GM18520 (cell line): ENCODE data around the gene UCP2.
"Not testable (repeated sequence)": the region's sequence is repeated elsewhere in the genome, so short reads cannot be mapped to it uniquely, and the experiment has no call there.

ENCODE experiments used
- ATAC-seq: cut with Tn5 transposase; IDR thresholded peaks from one replicate; pipeline ENCODE4 v1.9.1; 2021; ENCODE audit not compliant: unreplicated experiment

UCP2 gene

DNA sequence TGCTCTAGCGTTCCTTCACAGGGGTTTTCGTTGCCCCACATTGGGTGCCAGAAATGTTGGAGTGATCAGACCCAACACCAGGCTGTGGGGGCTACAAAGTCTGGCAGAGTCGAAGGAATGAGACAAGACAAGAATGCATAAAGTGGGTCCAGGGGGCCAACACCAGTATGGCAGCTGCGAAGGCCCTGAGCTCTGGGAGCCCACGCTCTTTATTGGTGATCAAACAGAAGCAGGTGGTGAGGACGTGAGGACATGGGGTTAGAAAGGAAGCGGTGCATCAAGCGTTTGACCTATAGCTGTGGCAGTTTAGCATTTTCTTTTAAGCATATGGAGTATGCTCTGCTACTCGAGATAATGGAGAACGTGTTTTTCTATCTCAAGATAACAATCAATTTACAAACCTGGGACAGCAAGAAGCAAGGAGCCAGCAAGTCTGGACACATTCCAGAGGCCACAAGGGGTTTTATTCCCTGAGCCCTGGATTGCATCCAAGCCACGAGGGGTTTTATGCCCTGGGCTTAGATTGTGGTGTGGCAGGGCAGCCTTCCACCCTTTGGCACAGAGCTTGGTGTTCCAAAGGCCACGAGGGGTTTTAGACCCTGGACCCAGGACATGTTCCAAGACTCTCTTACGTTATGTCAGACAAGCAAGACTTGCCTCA lies 35.7 kb downstream of the UCP2 start:
- ATAC-seq = no peak

- ATAC-seq = no peak
Measured at GRCh38 chr11:73945396-73945795, 37.2 kb downstream of the UCP2 start.

DNA sequence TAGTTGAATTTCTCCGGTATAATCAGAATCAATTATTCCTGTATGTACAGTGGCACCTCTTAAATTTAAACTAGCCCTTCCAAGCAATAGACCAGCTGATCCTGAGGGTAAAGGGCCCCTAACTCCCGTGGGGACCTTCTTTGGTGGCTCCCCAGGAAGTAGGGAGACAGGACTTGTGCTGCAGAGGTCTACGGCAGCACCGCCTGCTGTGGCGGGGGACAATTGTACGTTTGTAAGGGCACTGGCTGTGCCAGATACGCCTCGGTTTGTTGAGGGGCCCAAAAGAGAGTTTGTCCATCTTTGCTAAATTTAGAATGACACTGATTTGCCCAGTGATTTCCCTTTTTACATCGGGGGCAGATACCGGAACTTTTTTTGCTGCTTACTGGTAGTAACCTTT lies 37.7 kb downstream of the UCP2 start:
- no peak for ATAC-seq

DNA sequence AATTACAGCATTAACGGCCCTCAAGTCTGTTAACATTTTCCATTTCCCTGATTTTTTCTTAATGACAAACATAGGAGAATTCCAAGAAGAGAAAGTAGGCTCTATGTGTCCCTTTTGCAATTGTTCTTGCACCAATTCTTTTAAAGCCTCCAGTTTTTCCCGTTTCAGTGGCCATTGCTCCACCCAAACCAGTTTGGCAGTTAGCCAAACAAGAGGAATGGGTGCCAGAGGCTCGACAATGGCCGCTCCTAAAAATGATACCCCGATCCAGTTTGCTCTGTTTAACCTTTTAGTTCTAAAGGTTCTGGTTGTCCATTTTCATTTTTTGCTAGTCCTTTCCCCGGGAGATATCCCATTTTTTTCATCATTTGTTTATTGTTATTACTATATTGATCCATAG lies 38.6 kb downstream of the UCP2 start:
- no peak for ATAC-seq

- no peak for ATAC-seq
Measured at GRCh38 chr11:73942010-73942409, 40.6 kb downstream of the UCP2 start.

GRCh38 chr11:73940801-73941570 lies 41.7 kb downstream of the UCP2 start:
- ATAC-seq = no peak

DNA sequence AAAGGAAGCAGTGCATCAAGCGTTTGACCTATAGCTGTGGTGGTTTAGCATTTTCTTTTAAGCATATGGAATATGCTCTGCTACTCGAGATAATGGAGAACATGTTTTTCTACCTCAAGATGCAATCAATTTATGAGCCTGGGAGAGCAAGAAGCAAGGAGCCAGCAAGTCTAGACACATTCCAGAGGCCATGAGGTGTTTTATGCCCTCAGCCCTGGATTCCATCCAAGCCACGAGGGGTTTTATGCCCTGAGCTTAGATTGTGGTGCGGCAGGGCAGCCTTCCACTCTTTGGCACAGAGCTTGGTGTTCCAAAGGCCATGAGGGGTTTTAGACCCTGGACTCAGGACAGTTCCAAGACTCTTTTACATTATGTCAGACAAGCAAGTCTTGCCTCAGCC lies 43.5 kb downstream of the UCP2 start:
- no peak for ATAC-seq

DNA sequence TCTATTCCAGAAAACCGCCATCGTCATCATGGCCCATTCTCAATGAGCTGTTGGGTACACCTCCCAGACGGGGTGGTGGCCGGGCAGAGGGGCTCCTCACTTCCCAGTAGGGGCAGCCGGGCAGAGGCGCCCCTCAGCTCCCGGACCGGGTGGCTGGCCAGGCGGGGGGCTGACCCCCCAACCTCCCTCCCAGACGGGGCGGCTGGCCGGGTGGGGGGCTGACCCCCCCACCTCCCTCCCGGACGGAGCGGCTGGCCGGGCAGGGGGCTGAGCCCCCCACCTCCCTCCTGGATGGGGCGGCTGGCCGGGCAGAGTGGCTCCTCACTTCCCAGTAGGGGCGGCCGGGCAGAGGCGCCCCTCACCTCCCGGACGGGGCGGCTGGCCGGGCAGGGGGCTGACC lies 46.6 kb downstream of the UCP2 start:
- ATAC-seq = not testable (repeated sequence)

GRCh38 chr11:73932781-73933180 lies 49.9 kb downstream of the UCP2 start:
- ATAC-seq = no peak

DNA sequence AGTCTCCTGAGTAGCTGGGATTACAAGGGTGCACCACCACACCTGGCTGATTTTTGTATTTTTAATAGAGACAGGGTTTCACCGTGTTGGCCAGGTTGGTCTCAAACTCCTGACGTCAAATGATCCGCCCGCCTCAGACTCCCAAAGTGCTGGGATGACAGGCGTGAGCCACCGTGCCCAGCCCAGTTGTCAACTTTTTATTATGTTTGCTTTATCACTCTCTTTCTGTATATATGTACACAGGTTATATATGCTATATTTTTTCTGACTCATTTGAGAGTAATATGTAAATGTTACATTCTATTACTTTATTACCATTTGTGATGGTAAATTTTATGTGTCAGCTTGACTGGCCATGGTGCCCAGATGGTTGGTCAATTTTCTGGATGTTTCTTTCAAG lies 50.7 kb downstream of the UCP2 start:
- no peak for ATAC-seq

DNA sequence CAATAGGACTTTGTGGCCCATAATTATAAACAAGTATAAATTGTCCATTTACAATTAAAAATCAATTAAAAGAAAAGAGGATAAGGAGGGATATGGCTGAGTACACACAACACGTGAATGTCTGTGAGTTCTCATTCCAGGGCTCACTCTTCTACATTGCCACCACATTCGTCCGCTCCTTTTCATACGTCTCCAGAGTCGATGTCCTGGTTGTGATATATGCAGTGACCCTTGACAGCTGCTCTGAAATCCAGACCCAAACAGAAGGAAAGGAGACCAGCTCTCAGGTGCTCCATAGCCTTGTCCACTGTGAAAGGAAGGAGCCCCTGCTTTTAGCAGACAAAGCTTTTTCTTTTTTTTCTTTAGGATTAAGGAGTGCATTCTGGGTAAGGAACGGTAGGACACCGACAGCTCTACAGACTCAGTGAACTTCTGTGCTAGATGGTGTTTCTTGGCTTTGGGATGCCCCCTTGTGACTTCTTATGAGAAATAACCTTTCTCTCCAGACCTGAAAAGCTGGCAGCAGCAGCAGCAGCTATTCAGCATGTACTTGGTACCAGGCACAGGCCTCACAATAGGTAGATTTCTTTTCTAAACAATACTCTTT lies 51.5 kb downstream of the UCP2 start:
- ATAC-seq = no peak

GRCh38 chr11:73929388-73929787 lies 53.3 kb downstream of the UCP2 start:
- ATAC-seq = no peak
